ENCODE data around the gene HUWE1.
"Not testable (repeated sequence)": the region's sequence is repeated elsewhere in the genome, so short reads cannot be mapped to it uniquely, and the experiment has no call there.

Gene HUWE1

DNA sequence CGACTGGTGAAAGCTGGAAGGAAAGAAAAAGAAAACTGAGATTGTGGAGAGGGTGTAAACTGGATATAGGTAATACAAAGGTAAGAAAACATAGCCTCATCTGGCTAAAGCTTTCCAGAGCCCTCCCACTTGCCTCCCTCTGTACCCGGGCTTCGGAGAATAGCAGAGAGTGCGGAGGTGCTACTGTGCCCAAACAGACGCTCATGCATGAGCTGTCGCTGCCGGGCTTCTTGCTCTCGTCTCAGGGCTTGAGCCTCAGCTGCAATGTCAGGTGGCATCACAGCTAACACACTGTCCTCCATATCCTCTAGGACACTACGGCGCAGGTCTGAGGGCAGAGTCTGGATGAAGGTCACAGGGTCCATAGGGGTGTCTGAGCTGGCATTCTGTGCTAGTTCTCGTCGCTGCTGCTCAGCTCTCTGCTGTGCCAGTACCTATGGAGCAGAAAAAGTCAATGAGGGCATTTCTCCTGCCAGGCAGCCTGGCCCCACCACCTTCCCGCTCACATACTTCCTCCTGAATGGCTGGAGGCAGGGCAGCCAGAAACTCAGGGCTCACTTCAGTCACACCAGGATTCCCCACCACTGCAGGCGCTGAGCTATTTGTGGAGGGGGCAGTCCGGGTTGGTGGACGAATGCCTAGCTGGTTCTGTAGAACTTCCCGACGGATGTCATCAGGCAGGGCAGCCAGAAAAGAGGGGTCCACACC, 135.6 kb downstream of the HUWE1 start:
- H3K4me3 ChIP-seq (ENCODE audit: severe bottlenecking): no peak overlapping the region
- no peak overlapping the region for H3K27ac ChIP-seq (ENCODE audit: poor library complexity, severe bottlenecking)
- no peaks in the 10 kb centered on the region for H3K9me3 ChIP-seq (ENCODE audit: severe bottlenecking)
- TF ChIP-seq, protein P1, sequence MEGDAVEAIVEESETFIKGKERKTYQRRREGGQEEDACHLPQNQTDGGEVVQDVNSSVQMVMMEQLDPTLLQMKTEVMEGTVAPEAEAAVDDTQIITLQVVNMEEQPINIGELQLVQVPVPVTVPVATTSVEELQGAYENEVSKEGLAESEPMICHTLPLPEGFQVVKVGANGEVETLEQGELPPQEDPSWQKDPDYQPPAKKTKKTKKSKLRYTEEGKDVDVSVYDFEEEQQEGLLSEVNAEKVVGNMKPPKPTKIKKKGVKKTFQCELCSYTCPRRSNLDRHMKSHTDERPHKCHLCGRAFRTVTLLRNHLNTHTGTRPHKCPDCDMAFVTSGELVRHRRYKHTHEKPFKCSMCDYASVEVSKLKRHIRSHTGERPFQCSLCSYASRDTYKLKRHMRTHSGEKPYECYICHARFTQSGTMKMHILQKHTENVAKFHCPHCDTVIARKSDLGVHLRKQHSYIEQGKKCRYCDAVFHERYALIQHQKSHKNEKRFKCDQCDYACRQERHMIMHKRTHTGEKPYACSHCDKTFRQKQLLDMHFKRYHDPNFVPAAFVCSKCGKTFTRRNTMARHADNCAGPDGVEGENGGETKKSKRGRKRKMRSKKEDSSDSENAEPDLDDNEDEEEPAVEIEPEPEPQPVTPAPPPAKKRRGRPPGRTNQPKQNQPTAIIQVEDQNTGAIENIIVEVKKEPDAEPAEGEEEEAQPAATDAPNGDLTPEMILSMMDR (IDR thresholded peaks at IDR 0.05; ENCODE audit: poor library complexity, severe bottlenecking): no peak
- no peak for DNase-seq (ENCODE audit: low spot score)
- H3K36me3 ChIP-seq (ENCODE audit: low read depth): peaks cover 75% of the 10 kb centered on the region
- no peaks in the 10 kb centered on the region for H3K4me1 ChIP-seq (ENCODE audit: insufficient read depth, poor library complexity, severe bottlenecking)
- H3K27me3 ChIP-seq (ENCODE audit: insufficient read depth, poor library complexity, severe bottlenecking): no peaks in the 10 kb centered on the region
- ATAC-seq (ENCODE audit: low read depth): no peak

DNA sequence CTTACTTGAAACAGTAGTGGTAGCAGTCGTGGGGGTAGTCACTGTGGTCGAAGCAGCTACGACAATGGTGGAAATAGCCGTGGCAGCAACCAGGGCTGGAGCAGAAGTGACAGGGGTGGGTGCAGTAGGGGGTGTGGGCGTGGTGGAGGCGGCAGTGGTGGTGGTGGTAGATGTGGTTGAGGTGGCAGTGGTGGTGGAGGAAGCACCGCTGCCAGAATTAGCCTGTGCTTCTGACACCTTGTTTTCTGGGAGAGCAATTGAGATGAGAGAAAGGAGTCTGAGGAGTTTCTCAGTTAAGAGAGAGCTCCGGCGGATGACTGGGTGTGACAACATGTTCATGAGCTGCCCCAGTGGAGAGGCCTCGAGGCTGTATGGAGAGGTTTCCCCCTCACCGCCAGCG, 138.9 kb downstream of the HUWE1 start:
- H3K36me3 ChIP-seq (ENCODE audit: low read depth): peaks cover 77% of the 10 kb centered on the region
- no peak overlapping the region for H3K27ac ChIP-seq (ENCODE audit: poor library complexity, severe bottlenecking)
- no peak overlapping the region for H3K4me3 ChIP-seq (ENCODE audit: severe bottlenecking)
- TF ChIP-seq, protein P1 (IDR thresholded peaks at IDR 0.05; ENCODE audit: poor library complexity, severe bottlenecking): no peak
- H3K4me1 ChIP-seq (ENCODE audit: insufficient read depth, poor library complexity, severe bottlenecking): no peaks in the 10 kb centered on the region
- DNase-seq (ENCODE audit: low spot score): no peak
- no peaks in the 10 kb centered on the region for H3K9me3 ChIP-seq (ENCODE audit: severe bottlenecking)
- no peak for ATAC-seq (ENCODE audit: low read depth)
- H3K27me3 ChIP-seq (ENCODE audit: insufficient read depth, poor library complexity, severe bottlenecking): no peaks in the 10 kb centered on the region

DNA sequence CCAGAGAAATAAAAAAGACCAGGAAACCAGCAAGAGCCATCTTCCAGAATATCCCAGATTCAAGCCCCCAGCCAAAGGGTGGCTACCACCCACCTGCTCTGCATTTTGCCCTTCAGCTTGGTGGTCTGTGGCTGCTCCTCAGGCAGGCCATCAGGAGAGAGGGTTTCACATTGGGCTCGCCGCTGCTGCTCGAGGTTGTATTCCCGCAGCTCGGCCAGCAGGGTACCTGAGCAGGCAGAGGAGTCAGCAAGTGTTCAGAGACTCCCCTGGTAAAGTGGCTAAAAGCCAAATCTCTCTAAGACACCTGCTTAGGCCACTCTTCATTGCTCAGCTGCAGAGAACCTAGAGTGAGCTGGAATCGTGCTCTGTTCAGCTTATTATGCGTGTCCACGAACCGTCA, 141.6 kb downstream of the HUWE1 start:
- Histone ChIP-seq H3K4me1 (ENCODE audit: insufficient read depth, poor library complexity, severe bottlenecking) (no peaks in the 10 kb centered on the region), H3K27ac (ENCODE audit: poor library complexity, severe bottlenecking) (no peak overlapping the region), H3K36me3 (ENCODE audit: low read depth) (peaks cover 82% of the 10 kb centered on the region), H3K9me3 (ENCODE audit: severe bottlenecking) (no peaks in the 10 kb centered on the region), H3K27me3 (ENCODE audit: insufficient read depth, poor library complexity, severe bottlenecking) (no peaks in the 10 kb centered on the region), H3K4me3 (ENCODE audit: severe bottlenecking) (no peak overlapping the region)
- DNase-seq (ENCODE audit: low spot score): no peak
- no peak for ATAC-seq (ENCODE audit: low read depth)
- TF ChIP-seq, protein P1 (IDR thresholded peaks at IDR 0.05; ENCODE audit: poor library complexity, severe bottlenecking): no peak

DNA sequence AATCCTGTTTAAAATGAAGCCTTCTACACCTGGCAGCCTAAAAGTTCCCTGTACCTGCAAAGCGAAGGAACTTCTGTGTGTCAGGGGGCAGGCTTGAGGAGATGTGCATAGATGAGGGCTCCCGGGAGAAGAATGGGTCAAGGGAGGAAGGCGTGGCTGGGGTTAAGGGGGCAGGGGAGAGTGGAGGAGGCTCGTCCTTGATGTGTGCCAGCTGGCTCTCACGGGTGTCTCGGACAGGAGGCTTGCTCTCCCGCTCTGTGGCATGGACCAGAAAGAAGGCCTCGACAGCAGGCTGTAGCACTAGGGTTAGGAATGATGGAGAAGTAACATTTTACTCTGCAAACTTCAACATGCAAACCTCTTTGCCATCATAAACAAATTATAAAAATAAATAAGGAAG, 147.7 kb downstream of the HUWE1 start:
- DNase-seq (ENCODE audit: low spot score) (no peak), ATAC-seq (ENCODE audit: low read depth) (no peak)
- Histone ChIP-seq H3K27me3 (ENCODE audit: insufficient read depth, poor library complexity, severe bottlenecking) (no peaks in the 10 kb centered on the region), H3K4me3 (ENCODE audit: severe bottlenecking) (no peak overlapping the region), H3K9me3 (ENCODE audit: severe bottlenecking) (no peaks in the 10 kb centered on the region), H3K27ac (ENCODE audit: poor library complexity, severe bottlenecking) (no peak overlapping the region), H3K36me3 (ENCODE audit: low read depth) (peaks cover 84% of the 10 kb centered on the region), H3K4me1 (ENCODE audit: insufficient read depth, poor library complexity, severe bottlenecking) (no peaks in the 10 kb centered on the region)
- TF ChIP-seq, protein P1 (IDR thresholded peaks at IDR 0.05; ENCODE audit: poor library complexity, severe bottlenecking): no peak

DNA sequence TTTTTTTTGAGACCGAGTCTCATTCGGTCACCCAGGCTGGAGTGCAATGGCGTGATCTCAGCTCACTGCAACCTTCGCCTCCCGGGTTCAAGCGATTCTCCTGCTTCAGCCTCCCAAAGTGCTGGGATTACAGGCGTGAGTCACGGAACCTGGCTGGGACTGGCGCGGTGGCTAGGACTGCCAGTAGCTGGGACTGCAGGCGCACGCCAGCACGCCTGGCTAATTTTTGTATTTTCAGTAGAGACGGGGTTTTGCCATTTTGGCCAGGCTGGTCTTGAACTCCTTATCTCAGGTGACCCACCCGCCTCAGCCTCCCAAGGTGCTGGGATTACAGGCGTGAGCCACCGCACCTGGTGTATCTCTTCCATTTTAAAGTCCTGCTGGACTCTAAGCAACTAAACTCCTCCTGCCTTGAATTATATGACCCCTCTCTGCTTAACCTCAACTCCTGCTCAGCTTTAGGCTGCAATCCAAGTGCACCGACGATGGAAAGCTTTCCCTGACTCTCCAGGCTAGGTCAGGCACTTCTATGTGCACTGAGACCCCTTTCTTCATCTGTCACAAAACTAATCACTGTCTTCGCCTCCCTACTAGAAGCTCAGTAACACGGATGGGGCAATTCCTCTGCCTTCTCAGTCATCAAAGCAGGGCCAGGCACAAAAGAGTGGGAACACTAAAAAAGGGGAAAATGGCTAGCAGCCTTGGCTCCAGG, 155.1 kb downstream of the HUWE1 start:
- not testable (repeated sequence) for H3K4me1 ChIP-seq (ENCODE audit: insufficient read depth, poor library complexity, severe bottlenecking); H3K4me3 ChIP-seq (ENCODE audit: severe bottlenecking); DNase-seq (ENCODE audit: low spot score); H3K9me3 ChIP-seq (ENCODE audit: severe bottlenecking); H3K27me3 ChIP-seq (ENCODE audit: insufficient read depth, poor library complexity, severe bottlenecking); H3K27ac ChIP-seq (ENCODE audit: poor library complexity, severe bottlenecking)
- peaks cover 14% of the 10 kb centered on the region for H3K36me3 ChIP-seq (ENCODE audit: low read depth)
- 0 out of 3 replicates have a peak, but pooled peaks have one; percentile 16 for ATAC-seq (ENCODE audit: low read depth)
